Measurements from ENCODE around the gene DEAF1.
"Not testable (repeated sequence)": the region's sequence is repeated elsewhere in the genome, so short reads cannot be mapped to it uniquely, and the experiment has no call there.

Gene DEAF1

GRCh38 chr11:679271-680207, 15.5 kb downstream of the DEAF1 start:
- DNase-seq = no peak

- no peak for DNase-seq
These were observed 16.7 kb downstream of the DEAF1 start for GRCh38 chr11:678297-678696.

GRCh38 chr11:674406-674805, 20.6 kb downstream of the DEAF1 start:
- DNase-seq = no peak

GRCh38 chr11:673866-674265, 21.2 kb downstream of the DEAF1 start:
- no peak for DNase-seq

GRCh38 chr11:665704-666281, 29.2 kb downstream of the DEAF1 start:
- no peak for DNase-seq

- no peak for DNase-seq
These were observed 29.8 kb downstream of the DEAF1 start for GRCh38 chr11:665062-665703.

- peak; percentile 47 to 57 for DNase-seq
These were observed 32.2 kb downstream of the DEAF1 start for GRCh38 chr11:662689-663274.

GRCh38 chr11:660681-661444, 34.2 kb downstream of the DEAF1 start:
- DNase-seq = no peak

GRCh38 chr11:660281-660680, 34.7 kb downstream of the DEAF1 start:
- no peak for DNase-seq

- DNase-seq = no peak
These were observed 35.4 kb downstream of the DEAF1 start for GRCh38 chr11:659532-660085.

GRCh38 chr11:657691-658126, 37.3 kb downstream of the DEAF1 start:
- no peak for DNase-seq

- no peak for DNase-seq
These were observed 38.2 kb downstream of the DEAF1 start for GRCh38 chr11:656866-657265.

- no peak for DNase-seq
These were observed 38.6 kb downstream of the DEAF1 start for GRCh38 chr11:656426-656825.

GRCh38 chr11:655036-655726, 39.8 kb downstream of the DEAF1 start:
- DNase-seq = no peak

GRCh38 chr11:654444-654843, 40.6 kb downstream of the DEAF1 start:
- DNase-seq = not testable (repeated sequence)

GRCh38 chr11:653837-654236, 41.2 kb downstream of the DEAF1 start:
- no peak for DNase-seq

GRCh38 chr11:653136-653535, 41.9 kb downstream of the DEAF1 start:
- DNase-seq = peak; percentile 17 to 18

GRCh38 chr11:650482-650881, 44.5 kb downstream of the DEAF1 start:
- DNase-seq = no peak

- DNase-seq = not testable (repeated sequence)
These were observed 47.3 kb downstream of the DEAF1 start for GRCh38 chr11:647672-648158.

GRCh38 chr11:646214-646613, 48.8 kb downstream of the DEAF1 start:
- no peak for DNase-seq

GRCh38 chr11:645536-645935, 49.5 kb downstream of the DEAF1 start:
- DNase-seq = no peak

All from Kasumi-1 (cell line).